Islet of Langerhans (tissue), 1 donor: ENCODE measurements around the gene HMGCS2.
A peak's percentile ranks its signal among the peaks of the same experiment; 100 is the strongest.

ENCODE experiments used
- FAIRE-seq: peaks from one replicate; lab custom pipeline; 2011; peaks lifted over from hg19 to GRCh38; lab: Jason Lieb, UNC

Gene HMGCS2

GRCh38 chr1:119758584-119758983 lies 10.1 kb downstream of the HMGCS2 start:
- no peak for FAIRE-seq

- no peak for FAIRE-seq
Observed at GRCh38 chr1:119752592-119752991, 16.1 kb downstream of the HMGCS2 start.

GRCh38 chr1:119748040-119748439 lies 20.7 kb downstream of the HMGCS2 start:
- FAIRE-seq = no peak

GRCh38 chr1:119747451-119747850 lies 21.3 kb downstream of the HMGCS2 start:
- FAIRE-seq = no peak

GRCh38 chr1:119745034-119745433 lies 23.7 kb downstream of the HMGCS2 start:
- FAIRE-seq = no peak

GRCh38 chr1:119744598-119744942 lies 24.1 kb downstream of the HMGCS2 start:
- no peak for FAIRE-seq

- peak; percentile 65 for FAIRE-seq
Observed at GRCh38 chr1:119743776-119744597, 24.7 kb downstream of the HMGCS2 start.

- FAIRE-seq = no peak
Observed at GRCh38 chr1:119743308-119743707, 25.4 kb downstream of the HMGCS2 start.

GRCh38 chr1:119742677-119743076 lies 26.0 kb downstream of the HMGCS2 start:
- FAIRE-seq = no peak

- no peak for FAIRE-seq
Observed at GRCh38 chr1:119742202-119742601, 26.5 kb downstream of the HMGCS2 start.

- no peak for FAIRE-seq
Observed at GRCh38 chr1:119740896-119741780, 27.6 kb downstream of the HMGCS2 start.

- no peak for FAIRE-seq
Observed at GRCh38 chr1:119740261-119740660, 28.4 kb downstream of the HMGCS2 start.

- FAIRE-seq = no peak
Observed at GRCh38 chr1:119739150-119739549, 29.6 kb downstream of the HMGCS2 start.

- no peak for FAIRE-seq
Observed at GRCh38 chr1:119738100-119738720, 30.5 kb downstream of the HMGCS2 start.

GRCh38 chr1:119737040-119737682 lies 31.5 kb downstream of the HMGCS2 start:
- FAIRE-seq = no peak

GRCh38 chr1:119736649-119737039 lies 32.1 kb downstream of the HMGCS2 start:
- FAIRE-seq = no peak

- FAIRE-seq = no peak
Observed at GRCh38 chr1:119735217-119735616, 33.5 kb downstream of the HMGCS2 start.

GRCh38 chr1:119733754-119734153 lies 35.0 kb downstream of the HMGCS2 start:
- FAIRE-seq = no peak

- FAIRE-seq = no peak
Observed at GRCh38 chr1:119732465-119733168, 36.1 kb downstream of the HMGCS2 start.

GRCh38 chr1:119731741-119732430 lies 36.8 kb downstream of the HMGCS2 start:
- FAIRE-seq = no peak

- FAIRE-seq = no peak
Observed at GRCh38 chr1:119731060-119731459, 37.6 kb downstream of the HMGCS2 start.
